ENCODE measurements around the gene GSTO2. TPM values are rescaled to one million over a fixed set of nuclear protein-coding genes. Genes with fewer than 3 reads are reported as not detected.

GSTO2 gene
- total and polyA plus RNA-seq, 2 donors from 2014 or later: 22.3 to 56.7 TPM

DNA sequence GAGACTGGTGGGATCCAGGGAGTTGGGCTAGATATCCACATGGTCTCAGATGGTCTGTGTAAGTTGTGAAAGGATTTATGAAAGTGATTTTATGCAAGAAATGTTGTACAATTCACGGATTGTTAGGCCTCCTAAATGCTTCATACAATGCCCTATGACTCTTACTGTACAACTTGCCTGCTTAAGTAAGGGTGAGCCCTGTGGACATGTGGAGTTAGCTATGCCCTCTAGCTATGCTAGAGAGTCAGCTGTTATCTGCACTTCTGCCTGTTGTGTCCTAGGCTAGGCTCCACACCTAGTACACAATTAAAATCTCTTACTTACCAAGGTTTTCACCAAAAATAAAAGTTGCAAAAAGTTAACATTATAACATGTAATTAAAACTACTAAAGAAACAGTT is 35.2 kb upstream of the GSTO2 start:
- Histone ChIP-seq H3K27me3 (ENCODE audit: control insufficient read depth, insufficient read depth, low read length) (no peaks in the 10 kb centered on the region), H3K4me3 (ENCODE audit: low read length in 3 of 3) (no peak overlapping the region), H3K9ac (ENCODE audit: low read length in 3 of 3) (no peak overlapping the region), H3K9me3 (ENCODE audit: control insufficient read depth in 2 of 3, insufficient read depth in 1 of 3, low read length in 3 of 3) (peaks cover 0 to 4% (median 0%) of the 10 kb centered on the region in 3 donors), H3K36me3 (ENCODE audit: control insufficient read depth in 2 of 3, insufficient read depth in 3 of 3, low read length in 3 of 3) (no peaks in the 10 kb centered on the region), H3K27ac (ENCODE audit: low read depth in 2 of 2, low read length in 2 of 2) (no peak overlapping the region), H3K4me1 (ENCODE audit: control insufficient read depth in 2 of 3, insufficient read depth in 2 of 3, low read depth in 1 of 3, low read length in 3 of 3) (peaks cover 0 to 4% (median 0%) of the 10 kb centered on the region in 3 donors)
- FAIRE-seq (no peak), DNase-seq (no peak)
- TF ChIP-seq, protein P1, sequence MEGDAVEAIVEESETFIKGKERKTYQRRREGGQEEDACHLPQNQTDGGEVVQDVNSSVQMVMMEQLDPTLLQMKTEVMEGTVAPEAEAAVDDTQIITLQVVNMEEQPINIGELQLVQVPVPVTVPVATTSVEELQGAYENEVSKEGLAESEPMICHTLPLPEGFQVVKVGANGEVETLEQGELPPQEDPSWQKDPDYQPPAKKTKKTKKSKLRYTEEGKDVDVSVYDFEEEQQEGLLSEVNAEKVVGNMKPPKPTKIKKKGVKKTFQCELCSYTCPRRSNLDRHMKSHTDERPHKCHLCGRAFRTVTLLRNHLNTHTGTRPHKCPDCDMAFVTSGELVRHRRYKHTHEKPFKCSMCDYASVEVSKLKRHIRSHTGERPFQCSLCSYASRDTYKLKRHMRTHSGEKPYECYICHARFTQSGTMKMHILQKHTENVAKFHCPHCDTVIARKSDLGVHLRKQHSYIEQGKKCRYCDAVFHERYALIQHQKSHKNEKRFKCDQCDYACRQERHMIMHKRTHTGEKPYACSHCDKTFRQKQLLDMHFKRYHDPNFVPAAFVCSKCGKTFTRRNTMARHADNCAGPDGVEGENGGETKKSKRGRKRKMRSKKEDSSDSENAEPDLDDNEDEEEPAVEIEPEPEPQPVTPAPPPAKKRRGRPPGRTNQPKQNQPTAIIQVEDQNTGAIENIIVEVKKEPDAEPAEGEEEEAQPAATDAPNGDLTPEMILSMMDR (IDR thresholded peaks at IDR 0.05; ENCODE audit: borderline replicate concordance, extremely low read depth, insufficient read depth): no peak
- intact Hi-C loops (cut with DNase I): no loop called here

DNA sequence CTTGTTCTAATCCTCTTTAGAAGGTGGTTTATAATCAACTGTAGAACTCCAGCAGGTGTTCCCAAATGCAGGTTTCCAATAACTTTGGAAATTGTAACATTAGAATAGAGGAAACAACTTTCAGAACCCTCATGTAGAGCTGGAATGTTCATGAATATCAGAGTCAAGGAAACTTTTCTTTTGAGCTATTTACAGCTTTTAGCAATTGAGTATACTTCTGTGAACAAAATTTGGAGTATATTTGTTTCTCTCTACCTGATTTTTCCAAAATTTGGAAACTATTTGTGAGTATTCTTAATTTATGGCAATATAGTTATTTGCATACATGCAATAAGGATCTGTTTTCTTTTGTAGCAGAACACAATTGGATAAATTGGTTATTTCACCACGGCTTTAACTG is 34.0 kb upstream of the GSTO2 start:
- Histone ChIP-seq H3K27ac (ENCODE audit: low read depth in 2 of 2, low read length in 2 of 2) (no peak overlapping the region), H3K9ac (ENCODE audit: low read length in 3 of 3) (no peak overlapping the region), H3K4me1 (ENCODE audit: control insufficient read depth in 2 of 3, insufficient read depth in 2 of 3, low read depth in 1 of 3, low read length in 3 of 3) (peaks cover 0 to 4% (median 0%) of the 10 kb centered on the region in 3 donors), H3K27me3 (ENCODE audit: control insufficient read depth, insufficient read depth, low read length) (no peaks in the 10 kb centered on the region), H3K4me3 (ENCODE audit: low read length in 3 of 3) (no peak overlapping the region), H3K9me3 (ENCODE audit: control insufficient read depth in 2 of 3, insufficient read depth in 1 of 3, low read length in 3 of 3) (peaks cover 0 to 4% (median 0%) of the 10 kb centered on the region in 3 donors), H3K36me3 (ENCODE audit: control insufficient read depth in 2 of 3, insufficient read depth in 3 of 3, low read length in 3 of 3) (no peaks in the 10 kb centered on the region)
- TF ChIP-seq, protein P1 (IDR thresholded peaks at IDR 0.05; ENCODE audit: borderline replicate concordance, extremely low read depth, insufficient read depth): no peak
- intact Hi-C loops (cut with DNase I): no loop called here
- FAIRE-seq: no peak
- no peak for DNase-seq

DNA sequence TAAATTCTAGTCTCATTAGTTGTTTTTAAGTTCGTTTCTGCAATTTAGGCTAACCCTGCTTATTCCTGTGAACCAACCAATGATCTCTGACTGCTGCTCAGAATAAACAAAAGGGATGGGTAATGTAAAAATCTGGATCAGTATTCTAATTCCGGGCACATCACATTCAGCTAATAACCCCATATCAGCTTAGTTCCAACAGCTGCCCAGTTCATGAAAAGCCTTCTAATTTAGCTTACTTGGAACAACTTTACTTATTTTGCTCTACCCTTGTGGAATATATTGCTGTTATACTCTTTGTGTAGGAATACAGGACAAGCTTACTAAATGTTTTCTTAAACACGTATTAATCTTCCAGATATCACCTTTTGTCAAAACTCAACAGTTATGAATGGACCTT is 33.2 kb upstream of the GSTO2 start:
- H3K9me3 ChIP-seq (ENCODE audit: control insufficient read depth in 2 of 3, insufficient read depth in 1 of 3, low read length in 3 of 3): peaks cover 0 to 4% (median 0%) of the 10 kb centered on the region in 3 donors
- H3K36me3 ChIP-seq (ENCODE audit: control insufficient read depth in 2 of 3, insufficient read depth in 3 of 3, low read length in 3 of 3): no peaks in the 10 kb centered on the region
- no peaks in the 10 kb centered on the region for H3K27me3 ChIP-seq (ENCODE audit: control insufficient read depth, insufficient read depth, low read length)
- no peak overlapping the region for H3K9ac ChIP-seq (ENCODE audit: low read length in 3 of 3)
- no peak for FAIRE-seq
- no peak overlapping the region for H3K27ac ChIP-seq (ENCODE audit: low read depth in 2 of 2, low read length in 2 of 2)
- no peak for DNase-seq
- TF ChIP-seq, protein P1 (IDR thresholded peaks at IDR 0.05; ENCODE audit: borderline replicate concordance, extremely low read depth, insufficient read depth): no peak
- H3K4me3 ChIP-seq (ENCODE audit: low read length in 3 of 3): no peak overlapping the region
- H3K4me1 ChIP-seq (ENCODE audit: control insufficient read depth in 2 of 3, insufficient read depth in 2 of 3, low read depth in 1 of 3, low read length in 3 of 3): peaks cover 0 to 4% (median 0%) of the 10 kb centered on the region in 3 donors
- intact Hi-C loops (cut with DNase I): no loop called here

DNA sequence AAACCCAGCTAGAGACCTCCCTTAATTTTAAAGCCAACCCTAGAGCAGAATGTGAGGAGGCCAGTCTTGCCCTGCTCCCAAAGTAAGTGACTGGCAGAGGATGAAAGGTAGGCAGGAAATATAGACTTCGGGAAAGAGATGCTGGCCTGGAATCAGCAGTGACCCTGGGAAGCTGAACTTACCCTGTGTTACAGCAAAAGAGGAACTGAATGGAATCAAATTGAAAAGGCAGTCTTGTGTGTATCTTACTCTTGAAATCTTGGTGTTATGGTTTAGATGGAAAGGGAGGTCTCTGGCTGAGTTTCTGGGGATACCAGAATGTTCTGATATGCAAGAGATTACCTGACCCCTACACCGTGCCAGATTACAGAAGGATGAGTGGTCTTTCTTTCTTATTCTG is 28.9 kb upstream of the GSTO2 start:
- Histone ChIP-seq H3K9ac (ENCODE audit: low read length in 3 of 3) (no peak overlapping the region), H3K27ac (ENCODE audit: low read depth in 2 of 2, low read length in 2 of 2) (no peak overlapping the region), H3K4me3 (ENCODE audit: low read length in 3 of 3) (no peak overlapping the region), H3K9me3 (ENCODE audit: control insufficient read depth in 2 of 3, insufficient read depth in 1 of 3, low read length in 3 of 3) (peaks cover 0 to under 1% (median 0%) of the 10 kb centered on the region in 3 donors), H3K4me1 (ENCODE audit: control insufficient read depth in 2 of 3, insufficient read depth in 2 of 3, low read depth in 1 of 3, low read length in 3 of 3) (no peaks in the 10 kb centered on the region), H3K27me3 (ENCODE audit: control insufficient read depth, insufficient read depth, low read length) (no peaks in the 10 kb centered on the region), H3K36me3 (ENCODE audit: control insufficient read depth in 2 of 3, insufficient read depth in 3 of 3, low read length in 3 of 3) (no peaks in the 10 kb centered on the region)
- TF ChIP-seq, protein P1 (IDR thresholded peaks at IDR 0.05; ENCODE audit: borderline replicate concordance, extremely low read depth, insufficient read depth): no peak
- intact Hi-C loops (cut with DNase I): no loop called here
- FAIRE-seq (no peak), DNase-seq (no peak)

Data from kidney (tissue), 14 donors.